IMR-90 (cell line): ENCODE data around the gene USP50.

Experiments used
- BHLHE40 ChIP-seq: fragments of 150-350 bp; IDR thresholded peaks from 2 replicates; pipeline ENCODE4 v1.6.1; 2016; ENCODE audit warnings: mild to moderate bottlenecking, low read depth, low read length
- CHD1 ChIP-seq: IDR thresholded peaks from 2 replicates; pipeline ENCODE4 v1.6.1; 2012; ENCODE audit warnings: low read depth, low read length, improper control_type of control experiment
- CTCF ChIP-seq: conservative IDR thresholded peaks from 2 replicates; pipeline ENCODE4 v1.5.1; 2012; ENCODE audit warnings: mild to moderate bottlenecking, low read depth, low read length, improper control_type of control experiment
- POLR2A ChIP-seq: IDR thresholded peaks from 2 replicates; pipeline ENCODE4 v1.6.1; 2012; ENCODE audit warnings: mild to moderate bottlenecking, low read depth, low read length
- RAD21 ChIP-seq: IDR thresholded peaks from 2 replicates; pipeline ENCODE4 v1.6.1; 2012; ENCODE audit warnings: low read length, improper control_type of control experiment
- RCOR1 ChIP-seq: IDR thresholded peaks from 2 replicates; pipeline ENCODE4 v1.6.1; 2012; ENCODE audit warnings: mild to moderate bottlenecking, low read length, improper control_type of control experiment; ENCODE audit not compliant: insufficient replicate concordance
- RFX5 ChIP-seq: IDR thresholded peaks from 2 replicates; pipeline ENCODE4 v1.8.0; 2012; ENCODE audit warnings: low read depth, mild to moderate bottlenecking, low read length, moderate library complexity
- SMC3 ChIP-seq: fragments of 150-350 bp; IDR thresholded peaks from 2 replicates; pipeline ENCODE4 v1.6.1; 2016; ENCODE audit warnings: low read depth, mild to moderate bottlenecking, antibody characterized with exemption, low read length, moderate library complexity
- USF2 ChIP-seq: fragments of 150-350 bp; IDR thresholded peaks from 2 replicates; pipeline ENCODE4 v1.6.1; 2017; ENCODE audit warnings: mild to moderate bottlenecking, antibody characterized with exemption, low read length, low read depth

DNA sequence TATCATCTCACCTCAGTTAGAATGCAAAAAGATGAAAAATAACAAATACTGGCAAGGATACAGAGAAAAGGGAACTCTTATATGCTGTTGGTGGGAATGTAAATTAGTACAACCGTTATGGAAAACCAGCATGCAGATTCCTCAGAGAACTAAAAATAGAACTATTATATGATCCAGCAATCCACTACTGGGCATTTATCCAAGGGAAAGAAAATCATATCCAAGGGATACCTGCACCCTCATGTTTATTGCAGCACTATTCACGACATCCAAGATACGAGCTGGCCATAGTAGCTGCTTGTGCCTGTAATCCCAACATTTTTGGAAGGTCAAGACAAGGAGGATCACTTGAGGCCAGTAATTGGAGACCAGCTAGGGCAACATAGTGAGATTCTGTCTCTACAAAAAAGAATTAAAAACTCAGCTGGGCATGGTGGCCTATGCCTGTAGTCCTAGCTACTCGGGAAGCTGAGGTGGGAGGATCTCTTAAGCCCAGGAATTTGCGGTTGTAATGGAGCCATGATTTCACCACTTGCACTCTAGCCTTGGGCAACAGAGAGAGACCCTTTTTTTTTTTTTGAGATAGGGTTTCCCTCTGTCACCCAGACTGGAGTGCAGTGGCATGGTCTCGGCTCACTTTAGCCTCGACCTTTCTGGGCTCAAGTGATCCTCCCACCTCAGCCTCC is 26.6 kb downstream of the USP50 start:
- TF ChIP-seq CTCF = no peak
- no peak for TF ChIP-seq RCOR1
- TF ChIP-seq POLR2A = no peak
- no peak for TF ChIP-seq RAD21
- TF ChIP-seq USF2 = no peak
- no peak for TF ChIP-seq RFX5
- TF ChIP-seq CHD1 = no peak
- no peak for TF ChIP-seq BHLHE40
- TF ChIP-seq SMC3 = no peak
